WTC11 (cell line): Measurements from ENCODE around the gene HAUS8. TPM values are rescaled to one million over a fixed set of nuclear protein-coding genes. Genes with fewer than 3 reads are reported as not detected.

Source experiments
- ATAC-seq: fragments of 200-7000 bp; cut with Tn5 transposase; 2 replicates; pipeline ENCODE4 v1.10.0; 2021; ENCODE audit warnings: mild to moderate bottlenecking, moderate library complexity
- CTCF ChIA-PET: fragments of 300-600 bp; sonication (Branson Sonifier 250); formaldehyde crosslinking; loops from one replicate; lab custom pipeline; 2021; ENCODE audit warnings: antibody characterized with exemption; lab: Charles Lee
- POLR2A ChIA-PET: fragments of 350-600 bp; sonication (Branson Sonifier 250); formaldehyde crosslinking; loops from one replicate; lab custom pipeline; 2021; ENCODE audit warnings: antibody characterized with exemption; lab: Charles Lee
- DNase-seq: peaks from one replicate; pipeline ENCODE4 v3.0.0; 2021; ENCODE audit warnings: low spot score
- H3K27ac Mint-ChIP-seq: 2 replicates; pipeline ENCODE4 v1.8.0; 2021; ENCODE audit warnings: mixed read lengths
- H3K27me3 Mint-ChIP-seq: 2 replicates; pipeline ENCODE4 v1.8.0; 2021; ENCODE audit warnings: low read depth, mild to moderate bottlenecking, moderate library complexity, mixed read lengths
- H3K36me3 Mint-ChIP-seq: 2 replicates; pipeline ENCODE4 v1.8.0; 2021; ENCODE audit warnings: mixed read lengths
- H3K4me1 Mint-ChIP-seq: 2 replicates; pipeline ENCODE4 v1.8.0; 2022; ENCODE audit warnings: mixed read lengths
- H3K4me3 Mint-ChIP-seq: 2 replicates; pipeline ENCODE4 v1.8.0; 2021; ENCODE audit warnings: mild to moderate bottlenecking, moderate library complexity, mixed read lengths
- H3K9me3 Mint-ChIP-seq: 2 replicates; pipeline ENCODE4 v1.8.0; 2021; ENCODE audit warnings: mixed read lengths
- CTCF ChIP-seq: fragments of 200-600 bp; IDR thresholded peaks from 2 replicates; pipeline ENCODE4 v1.8.0; 2022; ENCODE audit warnings: antibody characterized with exemption
- E2F5 ChIP-seq: sonication (generic); formaldehyde crosslinking; IDR thresholded peaks from 2 replicates; pipeline ENCODE4 v1.8.1; 2022; ENCODE audit warnings: mild to moderate bottlenecking, moderate library complexity, missing genetic modification reagents
- JAZF1 ChIP-seq: fragments of 250-450 bp; sonication (Bioruptor Pico); IDR thresholded peaks from 2 replicates; pipeline ENCODE4 v1.9.0; 2021; ENCODE audit warnings: moderate library complexity, mild to moderate bottlenecking, inconsistent platforms
- MXD4 ChIP-seq: fragments of 250-450 bp; sonication (Bioruptor Pico); IDR thresholded peaks from 2 replicates; pipeline ENCODE4 v1.8.0; 2021; ENCODE audit warnings: mild to moderate bottlenecking, moderate library complexity, borderline replicate concordance
- NFE2L1 ChIP-seq: sonication (generic); formaldehyde crosslinking; IDR thresholded peaks from 2 replicates; pipeline ENCODE4 v1.8.1; 2023; ENCODE audit warnings: missing genetic modification reagents
- NR2C2 ChIP-seq: sonication (generic); formaldehyde crosslinking; IDR thresholded peaks from 2 replicates; pipeline ENCODE4 v1.8.0; 2022; ENCODE audit warnings: mild to moderate bottlenecking, missing genetic modification reagents
- ZBTB43 ChIP-seq: sonication (generic); formaldehyde crosslinking; IDR thresholded peaks from 2 replicates; pipeline ENCODE4 v1.8.1; 2023; ENCODE audit warnings: mild to moderate bottlenecking, missing genetic modification reagents
- ZMAT4 ChIP-seq: fragments of 250-450 bp; sonication (Bioruptor Pico); IDR thresholded peaks from 2 replicates; pipeline ENCODE4 v1.9.0; 2021; ENCODE audit warnings: mild to moderate bottlenecking
- ZNF512 ChIP-seq: sonication (generic); formaldehyde crosslinking; IDR thresholded peaks from 2 replicates; pipeline ENCODE4 v1.8.1; 2022; ENCODE audit warnings: missing genetic modification reagents, borderline replicate concordance
- total RNA-seq: library from RNA; stranded (reverse); gene quantifications from 3 replicates; pipeline ENCODE4 v1.2.3, GENCODE V29; 2021
- TF ChIP-seq, protein P1 (sequence below): sonication (generic); formaldehyde crosslinking; IDR thresholded peaks from 2 replicates; pipeline ENCODE4 v1.8.0; 2022; ENCODE audit warnings: mild to moderate bottlenecking, missing genetic modification reagents
- TF ChIP-seq, protein P2 (sequence below): sonication (generic); formaldehyde crosslinking; IDR thresholded peaks from 2 replicates; pipeline ENCODE4 v1.8.0; 2022; ENCODE audit warnings: mild to moderate bottlenecking, missing genetic modification reagents
- TF ChIP-seq, protein P3 (sequence below): fragments of 250-450 bp; sonication (Bioruptor Pico); IDR thresholded peaks from 2 replicates; pipeline ENCODE4 v1.9.0; 2021; ENCODE audit warnings: moderate library complexity, mild to moderate bottlenecking, inconsistent platforms, borderline replicate concordance

HAUS8 gene
- total RNA-seq, 1 experiment from 2014 or later, result 29.7 TPM

- no peak for TF ChIP-seq ZBTB43 (CRISPR knock-in tag)
- TF ChIP-seq MXD4 (CRISPR knock-in tag), result no peak
- TF ChIP-seq ZNF512 (CRISPR knock-in tag), result no peak
- TF ChIP-seq, protein P1, sequence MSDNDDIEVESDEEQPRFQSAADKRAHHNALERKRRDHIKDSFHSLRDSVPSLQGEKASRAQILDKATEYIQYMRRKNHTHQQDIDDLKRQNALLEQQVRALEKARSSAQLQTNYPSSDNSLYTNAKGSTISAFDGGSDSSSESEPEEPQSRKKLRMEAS, result no peak
- TF ChIP-seq, protein P2, sequence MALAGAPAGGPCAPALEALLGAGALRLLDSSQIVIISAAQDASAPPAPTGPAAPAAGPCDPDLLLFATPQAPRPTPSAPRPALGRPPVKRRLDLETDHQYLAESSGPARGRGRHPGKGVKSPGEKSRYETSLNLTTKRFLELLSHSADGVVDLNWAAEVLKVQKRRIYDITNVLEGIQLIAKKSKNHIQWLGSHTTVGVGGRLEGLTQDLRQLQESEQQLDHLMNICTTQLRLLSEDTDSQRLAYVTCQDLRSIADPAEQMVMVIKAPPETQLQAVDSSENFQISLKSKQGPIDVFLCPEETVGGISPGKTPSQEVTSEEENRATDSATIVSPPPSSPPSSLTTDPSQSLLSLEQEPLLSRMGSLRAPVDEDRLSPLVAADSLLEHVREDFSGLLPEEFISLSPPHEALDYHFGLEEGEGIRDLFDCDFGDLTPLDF (CRISPR knock-in tag), result no peak
Measured at GRCh38 chr19:17006579-17006978, 68.7 kb downstream of the HAUS8 start (continued).

GRCh38 chr19:17005000-17005399 lies 70.3 kb downstream of the HAUS8 start:
- TF ChIP-seq, protein P2 (CRISPR knock-in tag), result no peak
- TF ChIP-seq CTCF, result peak; percentile 30; the same call in 1 of the 2 replicates
- H3K27ac Mint-ChIP-seq, result no peak overlapping the region
- H3K4me3 Mint-ChIP-seq, result no peak overlapping the region
- 0 out of 2 replicates have a peak, but pooled peaks cover 4% of the 10 kb centered on the region for H3K9me3 Mint-ChIP-seq
- peaks cover 3% of the 10 kb centered on the region for H3K4me1 Mint-ChIP-seq
- H3K27me3 Mint-ChIP-seq, result no peaks in the 10 kb centered on the region
- H3K36me3 Mint-ChIP-seq, result peaks cover 6% of the 10 kb centered on the region; the same call in 1 of the 2 replicates
- ChIA-PET CTCF (no interaction called here), POLR2A (no interaction called here)
- peak; percentile 47; the same call in 1 of the 2 replicates for ATAC-seq
- DNase-seq, result no peak

- Mint-ChIP-seq H3K4me1 (peaks cover 3% of the 10 kb centered on the region), H3K36me3 (peaks cover 8% of the 10 kb centered on the region; the same call in 1 of the 2 replicates), H3K9me3 (no peaks in the 10 kb centered on the region), H3K27ac (no peak overlapping the region), H3K27me3 (no peaks in the 10 kb centered on the region), H3K4me3 (no peak overlapping the region)
- ChIA-PET POLR2A (no interaction called here), CTCF (no interaction called here)
- TF ChIP-seq NFE2L1 (CRISPR knock-in tag) (no peak), E2F5 (CRISPR knock-in tag) (no peak), ZNF512 (CRISPR knock-in tag) (no peak), CTCF (no peak), ZMAT4 (no peak), JAZF1 (CRISPR knock-in tag) (no peak), NR2C2 (CRISPR knock-in tag) (no peak)
- TF ChIP-seq, protein P3, sequence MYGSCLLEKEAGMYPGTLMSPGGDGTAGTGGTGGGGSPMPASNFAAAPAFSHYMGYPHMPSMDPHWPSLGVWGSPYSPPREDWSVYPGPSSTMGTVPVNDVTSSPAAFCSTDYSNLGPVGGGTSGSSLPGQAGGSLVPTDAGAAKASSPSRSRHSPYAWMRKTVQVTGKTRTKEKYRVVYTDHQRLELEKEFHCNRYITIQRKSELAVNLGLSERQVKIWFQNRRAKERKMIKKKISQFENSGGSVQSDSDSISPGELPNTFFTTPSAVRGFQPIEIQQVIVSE, result no peak
- no peak for DNase-seq
- ATAC-seq, result no peak
Measured at GRCh38 chr19:17004386-17004785, 70.9 kb downstream of the HAUS8 start.
